Anterior cingulate cortex (tissue), 58 donors: ENCODE results near the gene CRABP2.

Source experiments
- DNase-seq, 58 donors: peaks; one replicate each; lab custom pipeline; 2025; lab: John Stamatoyannopoulos, UW

Gene CRABP2

DNA sequence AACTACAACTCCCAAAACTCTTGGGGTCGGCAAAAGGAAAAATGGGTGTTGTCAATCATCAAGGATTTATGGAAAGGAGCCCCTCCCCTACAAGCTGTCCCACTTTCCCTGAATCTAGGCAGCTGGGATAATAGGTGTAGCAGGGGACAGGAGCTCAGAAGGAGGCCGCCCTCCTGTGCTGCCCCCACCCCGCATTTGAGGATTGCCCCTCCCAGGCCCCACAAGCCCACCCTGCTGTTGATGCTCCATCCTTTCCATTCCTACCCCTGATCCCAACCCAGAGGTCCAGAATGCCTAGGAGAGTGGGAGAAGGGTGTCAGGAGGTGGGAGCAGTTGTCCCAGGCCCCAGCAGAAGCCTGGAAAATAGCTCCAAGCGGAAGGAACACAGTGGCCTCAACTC lies 37.4 kb upstream of the CRABP2 start:
- DNase-seq, result no peak

- no peak for DNase-seq
Observed at GRCh38 chr1:156742017-156742416, 36.6 kb upstream of the CRABP2 start.

GRCh38 chr1:156741481-156741983 lies 36.1 kb upstream of the CRABP2 start:
- DNase-seq, result no peak

GRCh38 chr1:156740741-156741480 lies 35.5 kb upstream of the CRABP2 start, which contains the start of gene MRPL24:
Gene MRPL24, minus strand, starts transcription at chr1:156741088. Its CDS starts 2,384 bp downstream, at chr1:156738704.
- DNase-seq, result peak; percentile 85 to 100 (median 98)

GRCh38 chr1:156740237-156740740 lies 34.9 kb upstream of the CRABP2 start:
- peak in 3 of 58 donors; percentile 44 to 58 (median 51) for DNase-seq

DNA sequence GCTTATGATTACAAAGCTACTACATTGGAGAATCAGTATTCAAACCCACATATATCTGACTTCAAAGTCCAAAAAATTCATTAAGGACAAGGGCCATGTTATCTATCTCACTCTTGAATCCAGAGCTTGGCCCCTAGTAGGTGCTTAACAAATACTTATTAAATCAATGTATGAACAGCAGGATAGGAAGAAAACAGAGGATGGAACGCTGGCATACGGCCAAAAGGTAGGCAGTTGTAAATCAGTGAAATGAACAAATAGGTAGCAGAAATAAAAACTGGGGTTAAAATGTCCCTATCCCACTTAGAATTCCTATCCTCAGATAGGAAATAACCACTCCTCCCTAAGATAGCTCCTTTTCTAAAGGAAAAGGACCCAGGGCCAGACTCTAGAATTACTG lies 33.5 kb upstream of the CRABP2 start:
- DNase-seq, result no peak

- DNase-seq, result no peak
Observed at GRCh38 chr1:156738407-156738806, 33.0 kb upstream of the CRABP2 start.

GRCh38 chr1:156733989-156734584 lies 28.7 kb upstream of the CRABP2 start:
- no peak for DNase-seq

DNA sequence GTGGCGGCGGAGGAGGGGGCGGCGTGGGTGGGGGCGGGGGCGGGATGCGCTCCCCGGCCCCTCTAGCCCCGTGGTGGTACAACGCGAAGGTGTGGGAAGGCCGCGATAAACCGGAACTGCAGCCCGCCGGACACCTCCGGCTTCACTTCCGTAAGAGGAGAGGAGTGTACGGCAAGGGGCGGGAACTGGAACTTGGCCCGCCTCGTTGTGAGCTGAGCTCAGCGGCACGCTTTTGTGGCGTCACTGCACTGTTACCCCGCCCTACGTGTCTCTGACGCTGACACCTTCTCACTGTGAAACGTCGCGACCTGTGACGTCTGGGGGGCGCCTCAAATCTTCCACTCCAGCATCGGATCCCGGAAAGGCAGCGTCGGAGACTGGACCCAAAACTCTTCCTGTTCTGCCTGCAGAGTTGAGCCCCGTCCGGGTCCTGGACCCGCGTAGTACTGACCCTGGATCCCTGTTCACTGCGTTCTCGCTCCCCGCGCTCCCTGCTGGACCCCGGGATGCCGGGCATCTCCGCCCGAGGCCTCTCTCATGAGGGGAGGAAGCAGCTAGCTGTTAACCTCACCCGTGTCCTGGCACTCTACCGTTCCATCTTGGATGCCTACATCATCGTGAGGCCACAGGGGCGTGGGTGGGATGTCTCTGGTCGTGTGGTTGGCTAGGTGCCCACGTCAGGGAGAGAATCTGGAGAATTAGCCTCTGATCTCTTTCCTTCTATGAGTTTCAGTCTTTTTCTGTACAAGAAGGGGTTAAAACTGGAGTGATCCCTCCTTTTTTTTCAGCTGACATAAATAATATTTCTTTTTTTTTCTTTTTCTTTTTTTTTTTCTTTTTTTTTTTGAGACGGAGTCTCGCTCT lies 23.4 kb upstream of the CRABP2 start, which contains the start of gene ISG20L2:
TSS of gene ISG20L2 (minus strand) at position 168 of the 864 bp plus-strand sequence. CDS start 1,114 bp downstream, outside the sequence.
- DNase-seq, result peak; percentile 54 to 98 (median 92)

GRCh38 chr1:156727926-156728598 lies 22.7 kb upstream of the CRABP2 start, which contains the start of gene METTL25B:
Gene METTL25B, plus strand, starts transcription at chr1:156728469. Its CDS starts 636 bp downstream, at chr1:156729105.
- DNase-seq, result peak in 56 of 58 donors; percentile 52 to 95 (median 85)

GRCh38 chr1:156727492-156727891 lies 22.1 kb upstream of the CRABP2 start:
- no peak for DNase-seq

DNA sequence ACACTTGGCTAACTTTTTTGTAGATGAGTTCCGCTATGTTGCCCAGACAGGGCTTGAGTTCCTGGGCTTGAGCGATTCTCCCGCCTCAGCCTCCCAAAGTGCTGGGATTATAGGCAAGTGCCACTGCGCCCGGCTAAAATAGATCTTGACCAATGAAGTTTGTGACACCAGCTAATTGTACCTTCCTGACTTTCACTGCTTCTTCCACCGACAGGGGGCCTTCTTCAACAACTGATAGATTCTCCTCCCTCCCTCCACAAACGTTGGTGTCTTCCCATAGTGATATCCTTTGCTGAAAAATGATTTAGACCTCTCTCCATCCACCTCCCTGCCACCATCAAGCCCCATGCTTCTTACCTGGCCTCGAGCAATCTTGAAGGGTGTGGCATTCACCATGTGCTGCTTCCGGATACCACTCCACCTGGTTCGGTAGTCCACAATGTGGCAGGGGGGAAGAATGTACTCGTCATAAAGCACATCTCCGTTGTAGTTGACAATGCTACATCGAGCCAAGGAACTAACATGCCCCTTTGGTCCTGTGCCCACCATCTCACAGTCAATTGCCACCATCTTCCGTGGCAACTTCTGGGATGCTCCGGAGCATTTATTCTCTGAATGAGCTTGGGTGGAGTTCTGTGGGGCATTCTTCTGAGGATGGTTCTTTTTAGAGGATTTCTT lies 21.3 kb upstream of the CRABP2 start:
- DNase-seq, result peak in 7 of 58 donors; percentile 8 to 26 (median 15)

- peak in 55 of 58 donors; percentile 29 to 92 (median 70) for DNase-seq
Observed at GRCh38 chr1:156725683-156726280, 20.4 kb upstream of the CRABP2 start.

- DNase-seq, result no peak
Observed at GRCh38 chr1:156721535-156721934, 16.2 kb upstream of the CRABP2 start.

DNA sequence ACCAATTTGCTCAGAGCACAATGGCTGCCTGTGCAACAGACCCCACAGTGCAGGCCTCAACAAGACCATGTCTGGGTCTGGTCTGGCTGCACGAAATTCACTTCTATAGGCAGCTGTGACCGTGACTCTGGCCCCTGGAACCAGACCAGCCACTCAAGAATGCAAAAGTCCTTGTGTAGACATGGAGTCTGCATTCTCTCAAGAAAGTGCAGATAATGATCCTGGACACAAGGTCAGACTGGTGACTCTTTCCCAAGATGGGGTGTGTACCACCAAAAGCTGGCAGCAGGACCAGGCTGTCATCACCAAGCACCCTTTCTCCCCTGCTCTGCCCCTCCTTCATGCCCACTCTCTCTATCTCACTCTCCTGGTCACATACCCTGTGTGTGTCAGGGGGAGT lies 15.7 kb upstream of the CRABP2 start:
- no peak for DNase-seq

- no peak for DNase-seq
Observed at GRCh38 chr1:156717351-156717750, 12.0 kb upstream of the CRABP2 start.

GRCh38 chr1:156714830-156715229 lies 9.4 kb upstream of the CRABP2 start:
- DNase-seq, result no peak

DNA sequence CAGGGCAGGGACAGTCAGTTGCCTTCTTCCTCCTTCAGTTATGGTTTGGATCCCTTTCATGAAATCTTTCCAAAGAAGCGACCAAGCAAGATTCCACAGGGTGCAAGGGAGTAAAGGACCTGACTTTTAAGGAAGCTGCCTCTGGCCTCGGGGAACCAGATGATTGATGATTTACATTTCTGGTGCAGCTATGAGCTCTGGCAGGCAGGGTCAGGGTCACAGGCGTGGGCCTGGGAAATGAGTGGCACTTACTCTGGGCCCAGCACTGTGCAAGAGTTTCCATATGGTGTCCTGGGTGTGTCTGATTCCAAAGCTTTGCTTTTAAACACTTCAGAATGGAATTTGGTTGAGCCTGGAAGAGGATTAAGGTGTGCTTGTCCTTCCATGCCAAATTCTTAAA lies 7.2 kb upstream of the CRABP2 start:
- DNase-seq, result no peak
